ENCODE data around the gene TOMM7.

GRCh38 chr7:22791204-22792158 lies 31.2 kb downstream of the TOMM7 start:
- TF ChIP-seq SPI1 (IDR thresholded peaks at IDR 0.05; ENCODE audit: low read depth, low read length) (no peak), POLR2AphosphoS5 (IDR thresholded peaks at IDR 0.05; ENCODE audit: low read depth, low read length) (no peak), TAF1 (IDR thresholded peaks at IDR 0.05; ENCODE audit: low read depth, low read length) (no peak), POLR2A (IDR thresholded peaks at IDR 0.05; ENCODE audit: low read depth, low read length) (no peak)
